ENCODE results near the gene ST6GALNAC4. TPM values are rescaled to one million over a fixed set of nuclear protein-coding genes. Genes with fewer than 3 reads are reported as not detected.

The ST6GALNAC4 gene
- total and polyA plus RNA-seq, 10 of the 15 experiments (the other 5 are each of a cell fraction or from before 2014, with no cell fraction given) = 4.2 to 63.2 (median 35.2) TPM

DNA sequence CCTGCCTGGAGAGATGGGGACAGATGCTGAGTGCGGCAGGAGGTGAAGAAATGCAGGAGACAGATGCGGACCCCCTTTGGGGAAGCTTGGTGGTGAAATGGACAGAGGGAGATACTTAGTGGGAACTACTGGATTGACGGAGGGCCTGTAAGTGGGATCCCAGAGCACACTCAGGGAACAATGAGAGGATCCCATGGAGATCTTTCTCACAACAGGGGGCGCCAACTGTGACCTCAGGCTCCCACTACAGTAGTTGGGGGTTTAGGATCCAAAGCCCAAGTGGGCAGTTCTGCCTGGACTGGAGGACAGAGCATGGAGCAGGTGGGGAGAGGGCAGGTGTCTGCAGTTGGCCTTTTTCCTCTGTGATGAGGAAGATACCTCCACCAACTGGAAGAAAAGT, 17.4 kb upstream of the ST6GALNAC4 start:
- ATAC-seq = no peak
- in situ Hi-C loops (cut with MboI) = no loop called here
- FAIRE-seq = no peak
- RAD21 ChIA-PET (ENCODE audit: unreplicated experiment) = no interaction called here
- no TSS peak for BruUV-seq (replicated peaks)
- no peaks in the 10 kb centered on the region for H3K9me3 ChIP-seq (replicated peaks; ENCODE audit: control insufficient read depth, insufficient read depth, low read length)
- no peaks in the 10 kb centered on the region for H4K20me1 ChIP-seq (ENCODE audit: control insufficient read depth, insufficient read depth)
- SMC1A ChIA-PET (ENCODE audit: uncharacterized antibody, unreplicated experiment) = no interaction called here
- intact Hi-C loops (cut with micrococcal nuclease; ENCODE audit: unreplicated experiment) = no loop called here
- no peak overlapping the region for H2AFZ ChIP-seq (ENCODE audit: control insufficient read depth, low read depth, low read length)
- peaks cover 0 to 2% of the 10 kb centered on the region in 2 experiments; a peak in 2 of 4 replicates for H3K36me3 ChIP-seq (ENCODE audit: control insufficient read depth in 2 of 2, insufficient read depth in 2 of 2, low read length in 1 of 2)
- peaks cover 22% of the 10 kb centered on the region for H3K79me2 ChIP-seq (ENCODE audit: control insufficient read depth, insufficient read depth, low read length)
- H3K9ac ChIP-seq (ENCODE audit: control insufficient read depth, insufficient read depth, low read length) = no peak overlapping the region
- CTCF ChIA-PET = interaction anchor here (1.3 to 1.9 kb wide), 3 partner anchors 9 to 100 kb away, joined by 4 to 9 read pairs (median 6); no protein-coding TSS in a partner anchor
- TF ChIP-seq FOS (IDR thresholded peaks at IDR 0.05; ENCODE audit: borderline replicate concordance, extremely low read depth, insufficient read length) (no peak), BACH1 (IDR thresholded peaks at IDR 0.05; ENCODE audit: borderline replicate concordance) (no peak), CHD4 (IDR thresholded peaks at IDR 0.05) (no peak), RAD51 (IDR thresholded peaks at IDR 0.05) (no peak), EP300 (IDR thresholded peaks at IDR 0.05; ENCODE audit: borderline replicate concordance in 1 of 2, control insufficient read depth in 1 of 2, low read depth in 2 of 2, low read length in 2 of 2) (no peak), TBL1XR1 (IDR thresholded peaks at IDR 0.05; ENCODE audit: low read depth, low read length) (no peak), MYC (IDR thresholded peaks at IDR 0.05; ENCODE audit: insufficient read depth, insufficient read length, insufficient replicate concordance, low read length, severe bottlenecking) (no peak), HDAC2 (IDR thresholded peaks at IDR 0.05) (no peak), CBX5 (IDR thresholded peaks at IDR 0.05; ENCODE audit: low read depth) (no peak), SPI1 (IDR thresholded peaks at IDR 0.05; ENCODE audit: borderline replicate concordance, insufficient read depth, low read depth, low read length) (no peak), DPF2 (IDR thresholded peaks at IDR 0.05) (no peak), EED (IDR thresholded peaks at IDR 0.05; ENCODE audit: low read depth) (no peak), WRNIP1 (IDR thresholded peaks at IDR 0.05; ENCODE audit: borderline replicate concordance, low read depth, low read length) (no peak), CBFB (IDR thresholded peaks at IDR 0.05; ENCODE audit: low read depth) (no peak)
- TF ChIP-seq, protein P1, sequence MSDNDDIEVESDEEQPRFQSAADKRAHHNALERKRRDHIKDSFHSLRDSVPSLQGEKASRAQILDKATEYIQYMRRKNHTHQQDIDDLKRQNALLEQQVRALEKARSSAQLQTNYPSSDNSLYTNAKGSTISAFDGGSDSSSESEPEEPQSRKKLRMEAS (IDR thresholded peaks at IDR 0.05; ENCODE audit: low read depth, low read length) = no peak
- TF ChIP-seq, protein P2, sequence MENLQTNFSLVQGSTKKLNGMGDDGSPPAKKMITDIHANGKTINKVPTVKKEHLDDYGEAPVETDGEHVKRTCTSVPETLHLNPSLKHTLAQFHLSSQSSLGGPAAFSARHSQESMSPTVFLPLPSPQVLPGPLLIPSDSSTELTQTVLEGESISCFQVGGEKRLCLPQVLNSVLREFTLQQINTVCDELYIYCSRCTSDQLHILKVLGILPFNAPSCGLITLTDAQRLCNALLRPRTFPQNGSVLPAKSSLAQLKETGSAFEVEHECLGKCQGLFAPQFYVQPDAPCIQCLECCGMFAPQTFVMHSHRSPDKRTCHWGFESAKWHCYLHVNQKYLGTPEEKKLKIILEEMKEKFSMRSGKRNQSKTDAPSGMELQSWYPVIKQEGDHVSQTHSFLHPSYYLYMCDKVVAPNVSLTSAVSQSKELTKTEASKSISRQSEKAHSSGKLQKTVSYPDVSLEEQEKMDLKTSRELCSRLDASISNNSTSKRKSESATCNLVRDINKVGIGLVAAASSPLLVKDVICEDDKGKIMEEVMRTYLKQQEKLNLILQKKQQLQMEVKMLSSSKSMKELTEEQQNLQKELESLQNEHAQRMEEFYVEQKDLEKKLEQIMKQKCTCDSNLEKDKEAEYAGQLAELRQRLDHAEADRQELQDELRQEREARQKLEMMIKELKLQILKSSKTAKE (IDR thresholded peaks at IDR 0.05; ENCODE audit: low read depth, poor library complexity, severe bottlenecking) = no peak
- TF ChIP-seq, protein P3, sequence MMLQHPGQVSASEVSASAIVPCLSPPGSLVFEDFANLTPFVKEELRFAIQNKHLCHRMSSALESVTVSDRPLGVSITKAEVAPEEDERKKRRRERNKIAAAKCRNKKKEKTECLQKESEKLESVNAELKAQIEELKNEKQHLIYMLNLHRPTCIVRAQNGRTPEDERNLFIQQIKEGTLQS (IDR thresholded peaks at IDR 0.05; ENCODE audit: borderline replicate concordance, extremely low read depth, low read depth, low read length) = no peak
- TF ChIP-seq, protein P4, sequence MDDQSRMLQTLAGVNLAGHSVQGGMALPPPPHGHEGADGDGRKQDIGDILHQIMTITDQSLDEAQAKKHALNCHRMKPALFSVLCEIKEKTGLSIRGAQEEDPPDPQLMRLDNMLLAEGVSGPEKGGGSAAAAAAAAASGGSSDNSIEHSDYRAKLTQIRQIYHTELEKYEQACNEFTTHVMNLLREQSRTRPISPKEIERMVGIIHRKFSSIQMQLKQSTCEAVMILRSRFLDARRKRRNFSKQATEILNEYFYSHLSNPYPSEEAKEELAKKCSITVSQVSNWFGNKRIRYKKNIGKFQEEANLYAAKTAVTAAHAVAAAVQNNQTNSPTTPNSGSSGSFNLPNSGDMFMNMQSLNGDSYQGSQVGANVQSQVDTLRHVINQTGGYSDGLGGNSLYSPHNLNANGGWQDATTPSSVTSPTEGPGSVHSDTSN (IDR thresholded peaks at IDR 0.05; ENCODE audit: insufficient replicate concordance, low read depth, low read length) = no peak
- no peak overlapping the region for H3K4me3 ChIP-seq
- peaks cover 18% of the 10 kb centered on the region for H3K4me1 ChIP-seq (ENCODE audit: control insufficient read depth, insufficient read depth, low read length)
- 95% methylated on average over 4 of the region's 4 CpGs for WGBS (ENCODE audit: insufficient coverage, insufficient replicate concordance, low lambda C conversion rate, missing lambda C conversion rate)
- H3K4me2 ChIP-seq (ENCODE audit: control insufficient read depth, insufficient read depth) = no peak overlapping the region
- DNase-seq (ENCODE audit: low read depth, low spot score) = no peak
- H3K27me3 ChIP-seq (replicated peaks in 1 of 2; ENCODE audit: control insufficient read depth in 2 of 2, insufficient read depth in 2 of 2, low read length in 1 of 2) = no peaks in the 10 kb centered on the region
- no peak overlapping the region for H3K27ac ChIP-seq (ENCODE audit: control insufficient read depth, insufficient read depth)
- POLR2A ChIA-PET = interaction anchor here (0.5 to 0.7 kb wide), 2 partner anchors 10 to 149 kb away, joined by 3 to 7 read pairs; no protein-coding TSS in a partner anchor
